IMR-90 (cell line): ENCODE data around the gene PLB1. TPM values are rescaled to one million over a fixed set of nuclear protein-coding genes. Genes with fewer than 3 reads are reported as not detected.

Experiments used
- ATAC-seq: fragments of 200-7000 bp; cut with Tn5 transposase; 2 replicates; pipeline ENCODE4 v1.9.1; 2020; ENCODE audit warnings: low read depth, mild to moderate bottlenecking, moderate library complexity
- BruUV-seq: library from RNA; stranded (reverse); fragments of 400-500 nt; replicated peaks from 2 replicates; lab custom pipeline; 2021; lab: Mats Ljungman, UMichigan
- CTCF ChIA-PET: fragments of 300-600 bp; formaldehyde crosslinking; extraction: SDS; loops from one replicate; lab custom pipeline; 2021; ENCODE audit warnings: antibody characterized with exemption; lab: Yijun Ruan, JAX
- POLR2A ChIA-PET: fragments of 300-600 bp; sonication (Branson Sonifier 250); formaldehyde crosslinking; loops from one replicate; lab custom pipeline; 2022; ENCODE audit warnings: antibody characterized with exemption; ENCODE audit not compliant: unreplicated experiment; lab: Charles Lee
- DNase-seq: peaks from one replicate; pipeline ENCODE4 v3.0.0; 2013
- H2AFZ ChIP-seq: replicated peaks from 2 replicates; pipeline ENCODE3; 2013; ENCODE audit warnings: low read length, mild to moderate bottlenecking; ENCODE audit not compliant: poor library complexity
- H2AK5ac ChIP-seq: 2 replicates; pipeline ENCODE4 v1.6.1; 2013; ENCODE audit warnings: low read depth, low read length, inconsistent platforms
- H2AK9ac ChIP-seq: replicated peaks from 2 replicates; pipeline ENCODE3; 2013; ENCODE audit warnings: mild to moderate bottlenecking, low read depth, low read length, moderate library complexity; ENCODE audit not compliant: poor library complexity
- H2BK120ac ChIP-seq: 2 replicates; pipeline ENCODE4 v1.6.1; 2013; ENCODE audit warnings: low read depth, low read length, inconsistent platforms
- H2BK15ac ChIP-seq: 3 replicates; pipeline ENCODE4 v1.6.1; 2013; ENCODE audit warnings: low read depth, low read length, inconsistent platforms
- H2BK20ac ChIP-seq: 2 replicates; pipeline ENCODE4 v1.6.1; 2013; ENCODE audit warnings: low read depth, mild to moderate bottlenecking, inconsistent platforms, low read length, moderate library complexity
- H2BK5ac ChIP-seq: 2 replicates; pipeline ENCODE4 v1.6.1; 2013; ENCODE audit warnings: mild to moderate bottlenecking, low read depth, low read length, inconsistent platforms; ENCODE audit not compliant: poor library complexity, severe bottlenecking
- H3K14ac ChIP-seq: replicated peaks from 2 replicates; pipeline ENCODE4 v1.6.1; 2013; ENCODE audit warnings: low read depth, low read length, inconsistent platforms
- H3K18ac ChIP-seq: 2 replicates; pipeline ENCODE4 v1.6.1; 2013; ENCODE audit warnings: low read depth, low read length, control low read depth
- H3K23ac ChIP-seq: 2 replicates; pipeline ENCODE4 v1.6.1; 2013; ENCODE audit warnings: low read depth, low read length, inconsistent platforms
- H3K27ac ChIP-seq: 2 replicates; pipeline ENCODE4 v1.5.1; 2013; ENCODE audit warnings: mild to moderate bottlenecking, control low read depth, low read length; ENCODE audit not compliant: insufficient read depth
- H3K27me3 ChIP-seq: 2 replicates; pipeline ENCODE4 v1.6.1; 2013; ENCODE audit warnings: low read length; ENCODE audit not compliant: control insufficient read depth, insufficient read depth
- H3K36me3 ChIP-seq: 2 replicates; pipeline ENCODE4 v1.6.1; 2013; ENCODE audit warnings: low read length, mixed read lengths; ENCODE audit not compliant: control insufficient read depth, insufficient read depth
- H3K4ac ChIP-seq: 2 replicates; pipeline ENCODE4 v1.6.1; 2013; ENCODE audit warnings: low read depth, low read length, inconsistent platforms
- H3K4me1 ChIP-seq: 2 replicates; pipeline ENCODE4 v1.6.1; 2013; ENCODE audit warnings: low read length, mixed read lengths; ENCODE audit not compliant: control insufficient read depth, insufficient read depth
- H3K4me2 ChIP-seq: 2 replicates; pipeline ENCODE4 v1.6.1; 2013; ENCODE audit warnings: low read depth, mild to moderate bottlenecking, control low read depth, low read length, moderate library complexity
- H3K4me3 ChIP-seq: 2 replicates; pipeline ENCODE4 v1.5.1; 2013; ENCODE audit warnings: low read depth, mild to moderate bottlenecking, control low read depth, low read length, moderate library complexity; ENCODE audit not compliant: insufficient read depth
- H3K56ac ChIP-seq: 2 replicates; pipeline ENCODE4 v1.6.1; 2013; ENCODE audit warnings: low read length, inconsistent platforms; ENCODE audit not compliant: insufficient read depth; ENCODE audit errors: extremely low read depth
- H3K79me1 ChIP-seq, 2 experiments: 2 replicates each; pipeline ENCODE4 v1.6.1; 2013; ENCODE audit warnings: low read length in 2 of 2, inconsistent platforms in 1 of 2, low read depth in 1 of 2
- H3K9ac ChIP-seq: 2 replicates; pipeline ENCODE4 v1.6.1; 2013; ENCODE audit warnings: low read depth, low read length, control low read depth
- H3K9me1 ChIP-seq: 2 replicates; pipeline ENCODE4 v1.6.1; 2013; ENCODE audit warnings: low read length, inconsistent platforms; ENCODE audit not compliant: insufficient read depth
- H3K9me3 ChIP-seq: 2 replicates; pipeline ENCODE4 v1.6.1; 2013; ENCODE audit warnings: low read length; ENCODE audit not compliant: control insufficient read depth, insufficient read depth
- H4K20me1 ChIP-seq: 2 replicates; pipeline ENCODE4 v1.6.1; 2013; ENCODE audit warnings: low read length, inconsistent platforms; ENCODE audit not compliant: insufficient read depth
- H4K5ac ChIP-seq: 2 replicates; pipeline ENCODE4 v1.6.1; 2013; ENCODE audit warnings: mild to moderate bottlenecking, low read depth, low read length, control low read depth
- H4K8ac ChIP-seq, 2 experiments: 2 replicates each; pipeline ENCODE4 v1.6.1; 2013; ENCODE audit warnings: low read depth in 2 of 2, low read length in 2 of 2, control low read depth in 1 of 2, inconsistent platforms in 1 of 2
- H4K91ac ChIP-seq: 2 replicates; pipeline ENCODE4 v1.6.1; 2013; ENCODE audit warnings: low read depth, low read length, inconsistent platforms; ENCODE audit not compliant: insufficient read depth
- CEBPB ChIP-seq: IDR thresholded peaks from 2 replicates; pipeline ENCODE4 v1.6.1; 2012; ENCODE audit warnings: low read depth, low read length, improper control_type of control experiment
- CTCF ChIP-seq: conservative IDR thresholded peaks from 2 replicates; pipeline ENCODE4 v1.5.1; 2012; ENCODE audit warnings: mild to moderate bottlenecking, low read depth, low read length, improper control_type of control experiment
- FOS ChIP-seq: fragments of 150-350 bp; IDR thresholded peaks from 2 replicates; pipeline ENCODE4 v1.6.1; 2016; ENCODE audit warnings: low read depth, low read length
- MAFK ChIP-seq: IDR thresholded peaks from 2 replicates; pipeline ENCODE4 v1.6.1; 2012; ENCODE audit warnings: low read depth, low read length, improper control_type of control experiment
- MAZ ChIP-seq: IDR thresholded peaks from 2 replicates; pipeline ENCODE4 v1.6.1; 2012; ENCODE audit warnings: low read depth, mild to moderate bottlenecking, low read length, improper control_type of control experiment, moderate library complexity, borderline replicate concordance
- MXI1 ChIP-seq: IDR thresholded peaks from 2 replicates; pipeline ENCODE4 v1.6.1; 2012; ENCODE audit warnings: low read depth, mild to moderate bottlenecking, low read length, moderate library complexity, borderline replicate concordance
- NFE2L2 ChIP-seq: fragments of 150-350 bp; IDR thresholded peaks from 2 replicates; pipeline ENCODE4 v1.6.1; 2016; ENCODE audit warnings: low read depth, mild to moderate bottlenecking, low read length
- POLR2A ChIP-seq: IDR thresholded peaks from 2 replicates; pipeline ENCODE4 v1.6.1; 2012; ENCODE audit warnings: mild to moderate bottlenecking, low read depth, low read length
- RAD21 ChIP-seq: IDR thresholded peaks from 2 replicates; pipeline ENCODE4 v1.6.1; 2012; ENCODE audit warnings: low read length, improper control_type of control experiment
- RCOR1 ChIP-seq: IDR thresholded peaks from 2 replicates; pipeline ENCODE4 v1.6.1; 2012; ENCODE audit warnings: mild to moderate bottlenecking, low read length, improper control_type of control experiment; ENCODE audit not compliant: insufficient replicate concordance
- RFX5 ChIP-seq: IDR thresholded peaks from 2 replicates; pipeline ENCODE4 v1.8.0; 2012; ENCODE audit warnings: low read depth, mild to moderate bottlenecking, low read length, moderate library complexity
- SMC3 ChIP-seq: fragments of 150-350 bp; IDR thresholded peaks from 2 replicates; pipeline ENCODE4 v1.6.1; 2016; ENCODE audit warnings: low read depth, mild to moderate bottlenecking, antibody characterized with exemption, low read length, moderate library complexity
- WGBS, 2 experiments: methylation state at CpG; one replicate each; pipeline versions ENCODE4 v1.1.5 to v1.1.7; 2013; ENCODE audit warnings: missing lambda C conversion rate in 2 of 2; ENCODE audit not compliant: insufficient read length in 1 of 2; ENCODE audit errors: extremely low coverage in 2 of 2; 5-methylcytosine and 5-hydroxymethylcytosine counted together
- dilution Hi-C: fragments of 300-500 bp; cut with HindIII; formaldehyde crosslinking; loops from one replicate; pipeline ENCODE4 v1.14.3; 2018; ENCODE audit warnings: low sequenced_read_pairs; ENCODE audit not compliant: unreplicated experiment
- in situ Hi-C: fragments of 300-500 bp; cut with MboI; formaldehyde crosslinking; loops from 3 replicates; pipeline ENCODE4 v1.14.3; 2019; ENCODE audit warnings: low sequenced_read_pairs, inconsistent platforms, mixed read lengths
- intact Hi-C: fragments of 100-400 bp; cut with micrococcal nuclease; formaldehyde crosslinking; loops from 2 replicates; pipeline ENCODE4 v1.10.0; 2022
- polyA plus RNA-seq, 3 experiments: library from polyadenylated mRNA; depleted of rRNA; stranded (reverse); fragments of >200 nt; gene quantifications; 2 replicates each; pipeline ENCODE4 v1.2.3, GENCODE V29; 2012; ENCODE audit warnings: low replicate concordance in 1 of 3
- total RNA-seq: library from RNA; depleted of rRNA; stranded (reverse); fragments of >200 nt; gene quantifications from 2 replicates; pipeline ENCODE4 v1.2.3, GENCODE V29; 2012
- TF ChIP-seq, protein P1 (sequence below): fragments of 150-350 bp; IDR thresholded peaks from 2 replicates; pipeline ENCODE4 v1.6.1; 2016; ENCODE audit warnings: low read depth, mild to moderate bottlenecking, low read length, moderate library complexity, borderline replicate concordance
- TF ChIP-seq, protein P2 (sequence below): fragments of 150-350 bp; IDR thresholded peaks from 2 replicates; pipeline ENCODE4 v1.6.1; 2017; ENCODE audit warnings: mild to moderate bottlenecking, antibody characterized with exemption, low read length, low read depth

The PLB1 gene
- total and polyA plus RNA-seq, 2 of the 4 experiments (the other 2 are of a cell fraction): 0.74 to 0.90 TPM

GRCh38 chr2:28650266-28650584 is 154.4 kb downstream of the PLB1 start:
- no peak overlapping the region for H4K8ac ChIP-seq
- ATAC-seq (no peak), DNase-seq (no peak)
- no CpG with 5 or more reads among the region's 4 CpGs for WGBS, 2 experiments
- CTCF ChIA-PET: no interaction called here
- H2BK5ac ChIP-seq: no peak overlapping the region
- H2BK20ac ChIP-seq: no peak overlapping the region
- H3K27ac ChIP-seq: no peak overlapping the region
- H3K9me1 ChIP-seq: peaks cover 15% of the 10 kb centered on the region; the same call in 1 of the 2 replicates
- H3K9ac ChIP-seq: no peak overlapping the region
- no peak overlapping the region for H4K5ac ChIP-seq
- no peak overlapping the region for H2AK9ac ChIP-seq
- H4K91ac ChIP-seq: no peak overlapping the region; the same call in 1 of the 2 replicates
- POLR2A ChIA-PET: no interaction called here
- 0 out of 2 replicates have a peak overlapping the region, but pooled peaks have one; percentile 44 for H3K14ac ChIP-seq
- H3K27me3 ChIP-seq: no peaks in the 10 kb centered on the region
- H3K23ac ChIP-seq: no peak overlapping the region
- BruUV-seq: no TSS peak
- H3K9me3 ChIP-seq: no peaks in the 10 kb centered on the region
- no peaks in the 10 kb centered on the region for H3K36me3 ChIP-seq
- H3K18ac ChIP-seq: no peak overlapping the region
- no peak for TF ChIP-seq FOS
- no peak for TF ChIP-seq MAZ
- no peak for TF ChIP-seq POLR2A
- TF ChIP-seq RFX5: no peak
- TF ChIP-seq NFE2L2: no peak
- TF ChIP-seq RAD21: no peak
- TF ChIP-seq RCOR1: no peak
- no peak for TF ChIP-seq CEBPB
- TF ChIP-seq, protein P1, sequence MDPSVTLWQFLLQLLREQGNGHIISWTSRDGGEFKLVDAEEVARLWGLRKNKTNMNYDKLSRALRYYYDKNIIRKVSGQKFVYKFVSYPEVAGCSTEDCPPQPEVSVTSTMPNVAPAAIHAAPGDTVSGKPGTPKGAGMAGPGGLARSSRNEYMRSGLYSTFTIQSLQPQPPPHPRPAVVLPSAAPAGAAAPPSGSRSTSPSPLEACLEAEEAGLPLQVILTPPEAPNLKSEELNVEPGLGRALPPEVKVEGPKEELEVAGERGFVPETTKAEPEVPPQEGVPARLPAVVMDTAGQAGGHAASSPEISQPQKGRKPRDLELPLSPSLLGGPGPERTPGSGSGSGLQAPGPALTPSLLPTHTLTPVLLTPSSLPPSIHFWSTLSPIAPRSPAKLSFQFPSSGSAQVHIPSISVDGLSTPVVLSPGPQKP: no peak
- TF ChIP-seq CTCF: no peak
- TF ChIP-seq, protein P2, sequence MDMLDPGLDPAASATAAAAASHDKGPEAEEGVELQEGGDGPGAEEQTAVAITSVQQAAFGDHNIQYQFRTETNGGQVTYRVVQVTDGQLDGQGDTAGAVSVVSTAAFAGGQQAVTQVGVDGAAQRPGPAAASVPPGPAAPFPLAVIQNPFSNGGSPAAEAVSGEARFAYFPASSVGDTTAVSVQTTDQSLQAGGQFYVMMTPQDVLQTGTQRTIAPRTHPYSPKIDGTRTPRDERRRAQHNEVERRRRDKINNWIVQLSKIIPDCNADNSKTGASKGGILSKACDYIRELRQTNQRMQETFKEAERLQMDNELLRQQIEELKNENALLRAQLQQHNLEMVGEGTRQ: no peak
- no peak for TF ChIP-seq SMC3
- TF ChIP-seq MAFK: no peak
- no peak for TF ChIP-seq MXI1
- peak overlapping the region; percentile 55; the same call in 1 of the 2 replicates for H2AK5ac ChIP-seq
- H4K20me1 ChIP-seq: no peaks in the 10 kb centered on the region
- peak overlapping the region; percentile 48 for H2AFZ ChIP-seq
- H3K4ac ChIP-seq: 0 out of 2 replicates have a peak overlapping the region, but pooled peaks have one; percentile 39
- H3K4me1 ChIP-seq: peaks cover 12% of the 10 kb centered on the region
- dilution Hi-C loops: no loop called here
- H2BK120ac ChIP-seq: no peak overlapping the region
- no peaks in the 10 kb centered on the region for H3K79me1 ChIP-seq
- H3K56ac ChIP-seq: no peak overlapping the region
- intact Hi-C loops: no loop called here
- no peak overlapping the region for H3K4me3 ChIP-seq
- no peak overlapping the region for H3K4me2 ChIP-seq
- H2BK15ac ChIP-seq: no peak overlapping the region
- in situ Hi-C loops: no loop called here
